Liver (tissue), 3 donors: Measurements from ENCODE around the gene TSPEAR.
"Not testable (repeated sequence)": the region's sequence is repeated elsewhere in the genome, so short reads cannot be mapped to it uniquely, and the experiment has no call there.

ENCODE experiments used
- CTCF ChIP-seq: fragments of 150-350 bp; IDR thresholded peaks from 2 replicates; pipeline ENCODE4 v1.5.1; 2017; ENCODE audit warnings: improper control_type of control experiment, low read depth, low read length; ENCODE audit not compliant: missing input control
- EGR1 ChIP-seq, 2 donors: IDR thresholded peaks; 2 replicates each; pipeline ENCODE4 v1.6.1; 2016 to 2018; ENCODE audit warnings: antibody characterized with exemption in 2 of 2, low read depth in 2 of 2
- FOXA2 ChIP-seq: IDR thresholded peaks from 2 replicates; pipeline ENCODE4 v1.6.1; 2016; ENCODE audit warnings: antibody characterized with exemption
- GABPA ChIP-seq, 2 donors: IDR thresholded peaks in 1 of 2; conservative IDR thresholded peaks in 1 of 2; 2 replicates each; pipeline ENCODE4 v1.6.1; 2016; ENCODE audit warnings: antibody characterized with exemption in 2 of 2, mild to moderate bottlenecking in 1 of 2, moderate library complexity in 1 of 2
- JUND ChIP-seq, 2 donors: IDR thresholded peaks; 2 replicates each; pipeline ENCODE4 v1.6.1; 2016; ENCODE audit warnings: antibody characterized with exemption in 2 of 2
- RAD21 ChIP-seq, 2 donors: IDR thresholded peaks; 2 replicates each; pipeline ENCODE4 v1.6.1; 2016; ENCODE audit warnings: antibody characterized with exemption in 2 of 2, mild to moderate bottlenecking in 2 of 2
- REST ChIP-seq: IDR thresholded peaks from 2 replicates; pipeline ENCODE4 v1.6.1; 2016; ENCODE audit warnings: antibody characterized with exemption, mild to moderate bottlenecking
- RXRA ChIP-seq, 2 donors: IDR thresholded peaks; 2 replicates each; pipeline ENCODE4 v1.6.1; 2017 to 2018; ENCODE audit warnings: antibody characterized with exemption in 2 of 2, mild to moderate bottlenecking in 1 of 2
- SP1 ChIP-seq: IDR thresholded peaks from 2 replicates; pipeline ENCODE4 v1.6.1; 2018; ENCODE audit warnings: antibody characterized with exemption, mild to moderate bottlenecking
- TAF1 ChIP-seq: conservative IDR thresholded peaks from 2 replicates; pipeline ENCODE4 v1.6.1; 2016; ENCODE audit warnings: antibody characterized with exemption, mild to moderate bottlenecking
- YY1 ChIP-seq: IDR thresholded peaks from 2 replicates; pipeline ENCODE4 v1.6.1; 2016; ENCODE audit warnings: antibody characterized with exemption, mild to moderate bottlenecking
- TF ChIP-seq, protein P1 (sequence below): IDR thresholded peaks from 2 replicates; pipeline ENCODE4 v1.6.1; 2016; ENCODE audit warnings: antibody characterized with exemption
- donor health status: healthy.
- donor health status: healthy.

GRCh38 chr21:44590897-44591800 lies 120.2 kb downstream of the TSPEAR start:
- TF ChIP-seq CTCF; GABPA (IDR thresholded peaks at IDR 0.05 in 1 of 2, conservative IDR thresholded peaks at IDR 0.05 in 1 of 2); REST; EGR1 (IDR thresholded peaks at IDR 0.05; ENCODE audit: low read depth in 2 of 2); SP1; YY1; TAF1; RXRA (IDR thresholded peaks at IDR 0.05); RAD21 (IDR thresholded peaks at IDR 0.05); JUND (IDR thresholded peaks at IDR 0.05); FOXA2: not testable (repeated sequence)
- TF ChIP-seq, protein P1, sequence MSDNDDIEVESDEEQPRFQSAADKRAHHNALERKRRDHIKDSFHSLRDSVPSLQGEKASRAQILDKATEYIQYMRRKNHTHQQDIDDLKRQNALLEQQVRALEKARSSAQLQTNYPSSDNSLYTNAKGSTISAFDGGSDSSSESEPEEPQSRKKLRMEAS = not testable (repeated sequence)
